Neural progenitor cell (in vitro differentiated cells): ENCODE data around the gene MYCBP2. TPM values are rescaled to one million over a fixed set of nuclear protein-coding genes. Genes with fewer than 3 reads are reported as not detected.

Experiments used
- DNase-seq: peaks from one replicate; pipeline ENCODE4 v3.0.0-alpha.2; 2016; ENCODE audit warnings: low spot score
- H2AFZ ChIP-seq: fragments of 200-600 bp; sonication (generic); replicated peaks from 2 replicates; pipeline ENCODE4 v1.6.1; 2016; ENCODE audit warnings: antibody characterized with exemption
- H3F3A ChIP-seq: fragments of 200-600 bp; sonication (generic); 2 replicates; pipeline ENCODE4 v1.6.1; 2016; ENCODE audit warnings: antibody characterized with exemption, low read depth
- H3K27ac ChIP-seq: fragments of 200-600 bp; sonication (generic); 2 replicates; pipeline ENCODE4 v1.5.1; 2016; ENCODE audit warnings: mild to moderate bottlenecking
- H3K27me3 ChIP-seq: fragments of 200-600 bp; sonication (generic); 2 replicates; pipeline ENCODE4 v1.6.1; 2016; ENCODE audit warnings: mild to moderate bottlenecking, moderate library complexity
- H3K36me3 ChIP-seq: fragments of 200-600 bp; sonication (generic); 2 replicates; pipeline ENCODE4 v1.5.1; 2016
- H3K4me1 ChIP-seq: fragments of 200-600 bp; sonication (generic); 2 replicates; pipeline ENCODE4 v1.6.1; 2016; ENCODE audit warnings: mixed run types
- H3K4me2 ChIP-seq: fragments of 200-600 bp; sonication (generic); 2 replicates; pipeline ENCODE4 v1.6.1; 2016
- H3K4me3 ChIP-seq: fragments of 200-600 bp; sonication (generic); 2 replicates; pipeline ENCODE4 v1.5.1; 2016
- H3K79me2 ChIP-seq: fragments of 200-600 bp; sonication (generic); 2 replicates; pipeline ENCODE4 v1.6.1; 2016; ENCODE audit warnings: low read depth
- H3K9ac ChIP-seq: fragments of 200-600 bp; sonication (generic); 2 replicates; pipeline ENCODE4 v1.6.1; 2016
- H3K9me3 ChIP-seq: fragments of 200-600 bp; sonication (generic); 2 replicates; pipeline ENCODE4 v1.5.1; 2016; ENCODE audit warnings: low read depth
- H4K20me1 ChIP-seq: fragments of 200-600 bp; sonication (generic); 2 replicates; pipeline ENCODE4 v1.6.1; 2016; ENCODE audit warnings: low read depth
- H3K27ac Mint-ChIP-seq: 3 replicates; pipeline ENCODE4 v1.8.0; 2021; ENCODE audit warnings: mixed read lengths
- H3K27me3 Mint-ChIP-seq: 2 replicates; pipeline ENCODE4 v1.8.0; 2022; ENCODE audit warnings: low read depth, mild to moderate bottlenecking, inconsistent platforms, moderate library complexity, mixed read lengths; ENCODE audit not compliant: insufficient read depth
- H3K36me3 Mint-ChIP-seq: 3 replicates; pipeline ENCODE4 v1.8.0; 2021; ENCODE audit warnings: mixed read lengths
- H3K4me1 Mint-ChIP-seq: 3 replicates; pipeline ENCODE4 v1.8.0; 2021; ENCODE audit warnings: mixed read lengths
- H3K4me3 Mint-ChIP-seq: 3 replicates; pipeline ENCODE4 v1.8.0; 2021; ENCODE audit warnings: mild to moderate bottlenecking, moderate library complexity, mixed read lengths
- H3K9me3 Mint-ChIP-seq: 3 replicates; pipeline ENCODE4 v1.8.0; 2020; ENCODE audit warnings: mixed read lengths
- CTCF ChIP-seq: fragments of 200-600 bp; sonication (generic); IDR thresholded peaks from 2 replicates; pipeline ENCODE4 v1.5.1; 2017; ENCODE audit warnings: antibody characterized with exemption, mild to moderate bottlenecking
- EZH2 ChIP-seq: fragments of 200-600 bp; sonication (generic); IDR thresholded peaks from 2 replicates; pipeline ENCODE4 v1.6.1; 2017; ENCODE audit warnings: antibody characterized with exemption, mild to moderate bottlenecking, moderate library complexity
- EZH2phosphoT487 ChIP-seq: fragments of 200-600 bp; sonication (generic); IDR thresholded peaks from 2 replicates; pipeline ENCODE4 v1.6.1; 2017; ENCODE audit warnings: antibody characterized with exemption
- total RNA-seq: library from RNA; depleted of rRNA; stranded (reverse); fragments of >200 nt; gene quantifications from 2 replicates; pipeline ENCODE4 v1.2.3, GENCODE V29; 2015; ENCODE audit warnings: low replicate concordance

Gene MYCBP2
- total RNA-seq, 1 donor from 2014 or later = 37.8 TPM

- TF ChIP-seq EZH2 = no peak
- H3K36me3 Mint-ChIP-seq = peaks cover 13% of the 10 kb centered on the region
- H3K9me3 Mint-ChIP-seq = no peaks in the 10 kb centered on the region
- no peak overlapping the region for H3K27ac Mint-ChIP-seq
- no peak overlapping the region for H3K27ac ChIP-seq
- no peaks in the 10 kb centered on the region for H3F3A ChIP-seq
- no peaks in the 10 kb centered on the region for H3K4me1 Mint-ChIP-seq
- H3K27me3 Mint-ChIP-seq = peaks cover 2% of the 10 kb centered on the region
- DNase-seq = no peak
- H3K9ac ChIP-seq = no peak overlapping the region
- H3K36me3 ChIP-seq = no peaks in the 10 kb centered on the region
- H3K4me1 ChIP-seq = no peaks in the 10 kb centered on the region
- H2AFZ ChIP-seq = no peak overlapping the region
- H3K27me3 ChIP-seq = no peaks in the 10 kb centered on the region
- H4K20me1 ChIP-seq = no peaks in the 10 kb centered on the region
- no peak overlapping the region for H3K4me3 ChIP-seq
- H3K9me3 ChIP-seq = no peaks in the 10 kb centered on the region
- H3K79me2 ChIP-seq = no peaks in the 10 kb centered on the region
- no peak overlapping the region for H3K4me3 Mint-ChIP-seq
- no peak overlapping the region for H3K4me2 ChIP-seq
These were observed 286.1 kb downstream of the MYCBP2 start for GRCh38 chr13:77040835-77041234.

GRCh38 chr13:77040076-77040475 lies 286.8 kb downstream of the MYCBP2 start:
- Mint-ChIP-seq H3K36me3 (peaks cover 10% of the 10 kb centered on the region), H3K9me3 (no peaks in the 10 kb centered on the region), H3K27ac (no peak overlapping the region), H3K4me3 (no peak overlapping the region), H3K27me3 (peaks cover 2% of the 10 kb centered on the region), H3K4me1 (no peaks in the 10 kb centered on the region)
- Histone ChIP-seq H3K9me3 (no peaks in the 10 kb centered on the region), H3K9ac (no peak overlapping the region), H3K36me3 (no peaks in the 10 kb centered on the region), H3K79me2 (no peaks in the 10 kb centered on the region), H3K4me1 (no peaks in the 10 kb centered on the region), H3F3A (no peaks in the 10 kb centered on the region), H3K27ac (no peak overlapping the region), H2AFZ (no peak overlapping the region), H3K27me3 (no peaks in the 10 kb centered on the region), H3K4me3 (no peak overlapping the region), H3K4me2 (no peak overlapping the region), H4K20me1 (no peaks in the 10 kb centered on the region)
- no peak for DNase-seq
- no peak for TF ChIP-seq EZH2phosphoT487
- no peak for TF ChIP-seq EZH2
- no peak for TF ChIP-seq CTCF

- H3K4me1 Mint-ChIP-seq = no peaks in the 10 kb centered on the region
- Histone ChIP-seq H3K4me1 (no peaks in the 10 kb centered on the region), H3K27me3 (no peaks in the 10 kb centered on the region), H3K79me2 (no peaks in the 10 kb centered on the region), H4K20me1 (no peaks in the 10 kb centered on the region), H3F3A (no peaks in the 10 kb centered on the region), H3K9me3 (no peaks in the 10 kb centered on the region), H3K4me2 (no peak overlapping the region), H3K36me3 (no peaks in the 10 kb centered on the region), H3K4me3 (no peak overlapping the region), H3K9ac (no peak overlapping the region), H2AFZ (no peak overlapping the region), H3K27ac (no peak overlapping the region)
- peaks cover 5% of the 10 kb centered on the region for H3K36me3 Mint-ChIP-seq
- H3K27me3 Mint-ChIP-seq = peaks cover 2% of the 10 kb centered on the region
- no peak overlapping the region for H3K4me3 Mint-ChIP-seq
- DNase-seq = no peak
- no peak for TF ChIP-seq EZH2
- TF ChIP-seq EZH2phosphoT487 = no peak
- TF ChIP-seq CTCF = no peak
- H3K27ac Mint-ChIP-seq = no peak overlapping the region
- no peaks in the 10 kb centered on the region for H3K9me3 Mint-ChIP-seq
These were observed 287.9 kb downstream of the MYCBP2 start for GRCh38 chr13:77038907-77039480.

- H3K4me3 Mint-ChIP-seq = no peak overlapping the region
These were observed 290.6 kb downstream of the MYCBP2 start for GRCh38 chr13:77036279-77036678.

More at GRCh38 chr13:77036279-77036678, 290.6 kb downstream of the MYCBP2 start:
- H3K36me3 Mint-ChIP-seq = no peaks in the 10 kb centered on the region
- Histone ChIP-seq H3K4me1 (no peaks in the 10 kb centered on the region), H3K9ac (no peak overlapping the region), H3K27ac (no peak overlapping the region), H3K27me3 (no peaks in the 10 kb centered on the region), H3F3A (no peaks in the 10 kb centered on the region), H3K4me3 (no peak overlapping the region), H2AFZ (no peak overlapping the region), H3K79me2 (no peaks in the 10 kb centered on the region), H4K20me1 (no peaks in the 10 kb centered on the region), H3K9me3 (no peaks in the 10 kb centered on the region), H3K36me3 (no peaks in the 10 kb centered on the region), H3K4me2 (no peak overlapping the region)
- peaks cover 2% of the 10 kb centered on the region for H3K9me3 Mint-ChIP-seq
- DNase-seq = no peak
- H3K4me1 Mint-ChIP-seq = no peaks in the 10 kb centered on the region
- H3K27ac Mint-ChIP-seq = no peak overlapping the region
- no peak for TF ChIP-seq CTCF
- no peak for TF ChIP-seq EZH2
- no peak for TF ChIP-seq EZH2phosphoT487
- H3K27me3 Mint-ChIP-seq = peaks cover 2% of the 10 kb centered on the region
